Mucosa of descending colon (tissue), 3 donors: ENCODE results near the gene ST3GAL6. TPM values are rescaled to one million over a fixed set of nuclear protein-coding genes. Genes with fewer than 3 reads are reported as not detected.

Source experiments
- ATAC-seq: fragments of 200-7000 bp; cut with Tn5 transposase; one replicate; pipeline ENCODE4 v1.9.1; 2020; ENCODE audit warnings: mild to moderate bottlenecking, moderate library complexity
- DNase-seq, 3 donors: peaks; one replicate each; pipeline ENCODE4 v3.0.0-alpha.2; 2020
- H3K36me3 ChIP-seq: fragments of 200-600 bp; one replicate; pipeline ENCODE4 v1.8.0; 2021; ENCODE audit warnings: low read depth, mild to moderate bottlenecking
- H3K4me1 ChIP-seq: fragments of 200-600 bp; one replicate; pipeline ENCODE4 v1.8.0; 2021; ENCODE audit warnings: low read depth, mild to moderate bottlenecking
- H3K4me3 ChIP-seq: fragments of 200-600 bp; one replicate; pipeline ENCODE4 v1.8.0; 2021; ENCODE audit warnings: mild to moderate bottlenecking
- H3K9me3 ChIP-seq: fragments of 200-600 bp; one replicate; pipeline ENCODE4 v1.8.0; 2021; ENCODE audit warnings: mild to moderate bottlenecking
- intact Hi-C, 2 donors: fragments of 100-400 bp; cut with DNase I in 1 of 2; cut with micrococcal nuclease in 1 of 2; formaldehyde crosslinking; loops; one replicate each; pipeline versions ENCODE4 v1.11.0 to v1.11.1; 2022; cut with DNase I, micrococcal nuclease
- total RNA-seq, 3 donors: library from RNA; stranded (reverse); fragmentation: NEBNext Ultra II Directional in 2 of 3; extraction: Animal tissue kit (Norgen Biotek cat#: 25700) in 2 of 3; gene quantifications; one replicate each; pipeline versions ENCODE4 v1.2.1 to v1.2.4, GENCODE V29; 2021 to 2023
- TF ChIP-seq, protein P1 (sequence below): fragments of 200-600 bp; IDR thresholded peaks from one replicate; pipeline ENCODE4 v1.8.0; 2022; ENCODE audit warnings: antibody characterized with exemption, mild to moderate bottlenecking
- donor health status: DM: no; HTN: no; CAD: no; lungs with moderate emphysema.
- donor health status: DM: no; HTN: no; CAD: no.
- donor health status: DM: no; HTN: yes; CAD: no.

The ST3GAL6 gene
- total RNA-seq, 3 donors from 2014 or later: 1.4 to 10.9 (median 2.3) TPM

DNA sequence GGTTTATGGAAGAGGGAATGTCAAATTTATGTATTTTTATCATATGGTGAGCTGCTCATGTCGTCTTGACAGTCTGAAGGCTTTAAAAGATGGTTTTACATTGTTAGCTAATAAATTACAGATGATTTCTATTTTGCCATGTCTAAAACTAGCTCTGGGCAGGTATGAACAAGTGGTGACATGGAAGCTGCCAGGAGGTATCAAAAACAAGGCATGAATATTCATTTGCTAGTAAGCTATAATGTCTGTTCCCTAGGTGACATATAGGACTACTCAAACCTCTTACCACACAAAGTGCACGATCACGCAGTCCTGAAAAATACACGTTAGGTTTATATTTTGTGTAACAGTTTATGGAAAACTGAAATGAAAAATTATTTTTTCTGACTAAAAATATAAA is 34.8 kb downstream of the ST3GAL6 start:
- Histone ChIP-seq H3K4me1 (no peaks in the 10 kb centered on the region), H3K36me3 (no peaks in the 10 kb centered on the region), H3K4me3 (no peak overlapping the region), H3K9me3 (no peaks in the 10 kb centered on the region)
- ATAC-seq (no peak), DNase-seq (no peak)
- intact Hi-C loops: no loop called here
- TF ChIP-seq, protein P1, sequence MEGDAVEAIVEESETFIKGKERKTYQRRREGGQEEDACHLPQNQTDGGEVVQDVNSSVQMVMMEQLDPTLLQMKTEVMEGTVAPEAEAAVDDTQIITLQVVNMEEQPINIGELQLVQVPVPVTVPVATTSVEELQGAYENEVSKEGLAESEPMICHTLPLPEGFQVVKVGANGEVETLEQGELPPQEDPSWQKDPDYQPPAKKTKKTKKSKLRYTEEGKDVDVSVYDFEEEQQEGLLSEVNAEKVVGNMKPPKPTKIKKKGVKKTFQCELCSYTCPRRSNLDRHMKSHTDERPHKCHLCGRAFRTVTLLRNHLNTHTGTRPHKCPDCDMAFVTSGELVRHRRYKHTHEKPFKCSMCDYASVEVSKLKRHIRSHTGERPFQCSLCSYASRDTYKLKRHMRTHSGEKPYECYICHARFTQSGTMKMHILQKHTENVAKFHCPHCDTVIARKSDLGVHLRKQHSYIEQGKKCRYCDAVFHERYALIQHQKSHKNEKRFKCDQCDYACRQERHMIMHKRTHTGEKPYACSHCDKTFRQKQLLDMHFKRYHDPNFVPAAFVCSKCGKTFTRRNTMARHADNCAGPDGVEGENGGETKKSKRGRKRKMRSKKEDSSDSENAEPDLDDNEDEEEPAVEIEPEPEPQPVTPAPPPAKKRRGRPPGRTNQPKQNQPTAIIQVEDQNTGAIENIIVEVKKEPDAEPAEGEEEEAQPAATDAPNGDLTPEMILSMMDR: no peak

DNA sequence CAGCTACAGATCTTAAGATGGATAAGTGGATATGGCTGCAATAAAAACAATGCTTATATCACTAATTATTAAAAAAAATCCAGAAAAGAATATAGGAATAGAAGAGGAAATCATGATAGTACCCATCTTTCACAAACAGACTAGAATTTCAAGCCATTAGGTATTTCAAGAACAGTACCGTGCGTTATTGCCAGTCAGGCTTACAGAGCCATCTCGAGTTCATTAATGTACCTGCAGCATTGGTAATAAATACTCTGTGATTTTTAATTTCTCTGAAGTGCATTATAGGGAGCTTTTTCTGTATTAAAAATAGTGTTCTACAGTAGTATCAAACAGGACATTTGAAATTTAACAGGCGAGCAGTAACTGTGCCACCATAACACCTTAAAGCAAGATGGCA is 35.7 kb downstream of the ST3GAL6 start:
- intact Hi-C loops: no loop called here
- Histone ChIP-seq H3K9me3 (no peaks in the 10 kb centered on the region), H3K4me1 (no peaks in the 10 kb centered on the region), H3K4me3 (no peak overlapping the region), H3K36me3 (no peaks in the 10 kb centered on the region)
- TF ChIP-seq, protein P1: no peak
- ATAC-seq: no peak
- no peak for DNase-seq

DNA sequence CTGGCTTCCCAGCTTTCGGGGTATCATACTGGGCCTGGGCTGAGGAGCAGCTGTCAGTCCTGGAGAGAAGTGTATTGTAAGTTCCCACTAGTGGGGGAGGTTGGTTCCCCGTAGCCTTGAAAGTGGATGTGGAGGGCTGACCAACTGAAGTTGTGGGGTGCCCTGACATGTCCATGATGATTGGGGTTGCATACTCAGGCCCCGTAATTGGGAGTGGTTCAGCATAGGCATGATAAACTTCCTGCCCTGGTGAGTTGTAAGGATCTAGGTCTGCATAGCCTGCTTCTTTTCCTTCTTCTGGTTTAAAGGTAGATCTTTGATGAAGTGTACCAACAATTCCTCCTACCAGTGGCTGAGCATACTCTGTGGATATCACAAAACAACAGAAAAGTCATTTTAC is 36.3 kb downstream of the ST3GAL6 start:
- intact Hi-C loops: no loop called here
- H3K4me3 ChIP-seq: no peak overlapping the region
- TF ChIP-seq, protein P1: no peak
- no peak for ATAC-seq
- no peaks in the 10 kb centered on the region for H3K9me3 ChIP-seq
- H3K4me1 ChIP-seq: no peaks in the 10 kb centered on the region
- no peaks in the 10 kb centered on the region for H3K36me3 ChIP-seq
- no peak for DNase-seq

DNA sequence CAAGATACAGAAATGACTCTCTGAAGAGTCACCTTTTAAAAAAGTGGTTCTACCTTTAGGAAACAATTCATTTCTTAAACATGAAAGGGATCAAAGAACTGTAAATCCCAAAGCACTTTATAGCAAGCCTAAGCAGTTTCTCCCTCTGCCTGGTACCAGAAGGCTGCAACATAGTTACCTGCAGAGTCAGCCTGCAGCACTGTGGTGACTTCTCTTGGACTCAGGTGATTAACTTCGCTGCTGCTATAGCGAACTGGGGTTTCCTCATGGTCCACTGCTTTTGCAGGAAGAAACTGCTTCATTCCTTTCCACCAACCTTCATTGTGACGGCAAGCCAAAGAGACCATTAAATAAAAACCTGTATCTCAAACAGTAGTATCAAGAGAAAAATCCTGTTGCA is 37.3 kb downstream of the ST3GAL6 start:
- no peak for DNase-seq
- no peaks in the 10 kb centered on the region for H3K4me1 ChIP-seq
- intact Hi-C loops: no loop called here
- no peaks in the 10 kb centered on the region for H3K9me3 ChIP-seq
- ATAC-seq: no peak
- no peak overlapping the region for H3K4me3 ChIP-seq
- TF ChIP-seq, protein P1: no peak
- H3K36me3 ChIP-seq: no peaks in the 10 kb centered on the region

DNA sequence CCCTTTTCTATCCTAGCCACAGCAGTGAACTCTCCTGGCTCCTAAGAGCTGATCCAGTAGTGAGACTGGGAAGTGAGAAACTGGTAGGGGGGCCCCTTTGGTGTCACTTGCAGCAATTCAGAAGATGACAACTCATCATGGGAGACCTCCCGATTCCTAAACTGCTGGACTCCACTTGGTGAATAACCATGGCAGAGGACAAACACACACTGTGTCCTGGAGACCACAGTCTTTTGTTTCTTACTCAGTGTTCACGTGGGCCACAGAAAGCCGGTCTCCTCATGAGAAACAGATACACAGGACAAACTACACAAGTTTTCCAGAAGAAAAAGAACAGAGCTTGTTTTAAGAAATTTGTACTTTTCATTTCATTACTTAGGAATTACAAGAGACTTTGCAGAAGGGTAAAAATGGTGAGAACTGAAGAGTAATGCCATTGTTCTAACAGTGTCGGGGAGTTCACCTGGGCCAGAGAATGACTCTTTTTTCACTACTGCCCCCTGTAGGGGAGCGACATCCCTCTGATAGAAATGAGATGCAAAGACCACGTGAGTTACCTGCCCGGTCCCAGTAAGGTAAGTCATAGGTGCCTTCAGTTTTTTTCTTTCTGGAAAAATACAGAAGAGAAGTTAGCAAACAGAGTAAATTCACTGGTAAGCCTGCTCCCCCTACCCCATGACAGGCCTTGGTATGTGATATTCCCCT is 38.1 kb downstream of the ST3GAL6 start:
- no peak for DNase-seq
- intact Hi-C loops: no loop called here
- H3K4me1 ChIP-seq: no peaks in the 10 kb centered on the region
- H3K4me3 ChIP-seq: no peak overlapping the region
- H3K9me3 ChIP-seq: no peaks in the 10 kb centered on the region
- TF ChIP-seq, protein P1: no peak
- ATAC-seq: no peak
- no peaks in the 10 kb centered on the region for H3K36me3 ChIP-seq

DNA sequence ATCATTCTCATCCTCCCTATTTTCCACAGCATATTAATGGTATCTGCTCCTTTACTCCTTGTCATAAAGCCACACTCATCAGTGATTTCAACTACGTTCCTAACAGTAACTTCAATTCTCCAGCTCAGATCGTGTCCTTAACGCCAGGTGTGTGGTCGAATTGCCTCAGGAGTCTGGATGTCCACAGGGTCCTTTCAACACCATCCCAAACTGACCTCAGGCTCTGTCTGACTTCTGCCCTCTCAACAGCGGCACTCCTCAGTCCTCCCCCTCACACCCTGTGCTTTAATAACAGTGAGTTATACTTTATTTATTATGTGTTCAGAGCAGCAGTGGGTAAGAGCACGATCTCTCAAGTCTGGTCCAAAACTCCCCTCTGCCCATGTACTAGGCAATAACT is 42.4 kb downstream of the ST3GAL6 start:
- Histone ChIP-seq H3K4me3 (no peak overlapping the region), H3K4me1 (no peaks in the 10 kb centered on the region), H3K36me3 (no peaks in the 10 kb centered on the region), H3K9me3 (no peaks in the 10 kb centered on the region)
- TF ChIP-seq, protein P1: no peak
- ATAC-seq: no peak
- DNase-seq: no peak
- intact Hi-C loops: no loop called here
